SHP77 (cell line): ENCODE data around the gene HACD2.
A peak's percentile ranks its signal among the peaks of the same experiment; 100 is the strongest.
"Not testable (repeated sequence)": the region's sequence is repeated elsewhere in the genome, so short reads cannot be mapped to it uniquely, and the experiment has no call there.

ENCODE experiments used
- DNase-seq, 2 experiments: peaks; one replicate each; lab custom pipeline; 2025; lab: John Stamatoyannopoulos, UW

Gene HACD2

GRCh38 chr3:123584988-123585937 is at the start of gene HACD2:
TSS of gene HACD2 (minus strand) at chr3:123585053. CDS start at chr3:123585027, 26 bp downstream.
- DNase-seq: peak; percentile 94 to 97

GRCh38 chr3:123634149-123635051 is 49.5 kb upstream of the HACD2 start:
- no peak for DNase-seq

GRCh38 chr3:123633530-123633929 is 48.7 kb upstream of the HACD2 start:
- no peak for DNase-seq

GRCh38 chr3:123632161-123632655 is 47.4 kb upstream of the HACD2 start:
- DNase-seq: no peak

- DNase-seq: no peak
Observed at GRCh38 chr3:123629747-123630047, 44.8 kb upstream of the HACD2 start.

- no peak for DNase-seq
Observed at GRCh38 chr3:123628996-123629746, 44.3 kb upstream of the HACD2 start.

- no peak for DNase-seq
Observed at GRCh38 chr3:123627673-123628670, 43.1 kb upstream of the HACD2 start.

- no peak for DNase-seq
Observed at GRCh38 chr3:123626881-123627280, 42.0 kb upstream of the HACD2 start.

- DNase-seq: no peak
Observed at GRCh38 chr3:123624302-123624701, 39.4 kb upstream of the HACD2 start.

- DNase-seq: no peak
Observed at GRCh38 chr3:123623346-123623880, 38.6 kb upstream of the HACD2 start.

GRCh38 chr3:123622766-123623165 is 37.9 kb upstream of the HACD2 start:
- no peak for DNase-seq

GRCh38 chr3:123621850-123622189 is 37.0 kb upstream of the HACD2 start:
- no peak for DNase-seq

GRCh38 chr3:123621186-123621849 is 36.5 kb upstream of the HACD2 start:
- DNase-seq: no peak

GRCh38 chr3:123620343-123620742 is 35.5 kb upstream of the HACD2 start:
- DNase-seq: no peak

GRCh38 chr3:123618768-123619484 is 34.1 kb upstream of the HACD2 start:
- DNase-seq: no peak

- no peak for DNase-seq
Observed at GRCh38 chr3:123618076-123618708, 33.3 kb upstream of the HACD2 start.

GRCh38 chr3:123616593-123616992 is 31.7 kb upstream of the HACD2 start:
- no peak for DNase-seq

- DNase-seq: no peak
Observed at GRCh38 chr3:123613543-123613942, 28.7 kb upstream of the HACD2 start.

- not testable (repeated sequence) for DNase-seq
Observed at GRCh38 chr3:123611674-123612073, 26.8 kb upstream of the HACD2 start.
